HUES48 (cell line): Measurements from ENCODE around the gene DCBLD2.

Source experiments
- H3K27ac ChIP-seq: one replicate; pipeline ENCODE4 v1.7.0; 2013; ENCODE audit warnings: low read depth, low read length, inconsistent platforms
- H3K27me3 ChIP-seq: 2 replicates; pipeline ENCODE4 v1.6.1; 2013; ENCODE audit warnings: mild to moderate bottlenecking, low read length; ENCODE audit not compliant: control insufficient read depth, insufficient read depth
- H3K36me3 ChIP-seq: 2 replicates; pipeline ENCODE4 v1.6.1; 2013; ENCODE audit warnings: low read length; ENCODE audit not compliant: control insufficient read depth, insufficient read depth
- H3K4me1 ChIP-seq: 2 replicates; pipeline ENCODE4 v1.6.1; 2013; ENCODE audit warnings: mild to moderate bottlenecking, low read length; ENCODE audit not compliant: control insufficient read depth, insufficient read depth
- H3K4me3 ChIP-seq: 2 replicates; pipeline ENCODE4 v1.5.1; 2013; ENCODE audit warnings: mild to moderate bottlenecking, low read depth, low read length
- H3K9ac ChIP-seq: 2 replicates; pipeline ENCODE4 v1.6.1; 2013; ENCODE audit warnings: mild to moderate bottlenecking, low read depth, low read length, moderate library complexity
- H3K9me3 ChIP-seq: 2 replicates; pipeline ENCODE4 v1.6.1; 2013; ENCODE audit warnings: low read length; ENCODE audit not compliant: control insufficient read depth, insufficient read depth

Gene DCBLD2

DNA sequence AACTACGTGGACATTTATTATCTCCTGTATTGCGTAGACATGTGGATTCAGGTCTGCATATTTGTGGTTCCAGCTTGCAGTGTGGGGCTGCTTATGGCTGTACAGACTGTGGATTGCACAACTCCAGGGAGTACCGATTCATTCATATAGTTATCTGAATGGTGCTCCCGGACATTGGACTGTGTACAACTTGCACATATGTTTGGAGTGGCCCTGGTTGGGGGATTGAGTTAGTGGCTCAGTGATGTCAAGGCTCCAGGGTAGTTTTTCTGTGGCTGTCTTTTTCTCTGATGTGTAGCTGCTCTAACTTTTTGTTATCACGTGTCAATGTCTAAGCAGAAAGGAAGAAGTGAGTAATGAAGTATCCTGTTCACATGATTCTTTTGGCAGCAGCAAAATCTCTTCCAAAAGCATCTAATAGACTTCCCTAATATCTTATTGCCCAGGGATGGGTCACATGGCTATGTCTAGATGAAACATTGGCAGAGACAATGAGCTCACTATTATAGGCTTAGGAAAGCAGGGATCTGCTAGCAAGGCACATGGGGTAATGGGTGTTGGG is 122.6 kb downstream of the DCBLD2 start:
- no peak overlapping the region for H3K4me3 ChIP-seq

GRCh38 chr3:98778383-98778782 is 123.1 kb downstream of the DCBLD2 start:
- H3K36me3 ChIP-seq, result no peaks in the 10 kb centered on the region
- H3K27me3 ChIP-seq, result no peaks in the 10 kb centered on the region
- H3K27ac ChIP-seq, result no peak overlapping the region
- no peak overlapping the region for H3K9ac ChIP-seq
- H3K4me1 ChIP-seq, result no peaks in the 10 kb centered on the region
- H3K9me3 ChIP-seq, result no peaks in the 10 kb centered on the region
- H3K4me3 ChIP-seq, result no peak overlapping the region

More for the DNA sequence above, 122.6 kb downstream of the DCBLD2 start:
- Histone ChIP-seq H3K36me3 (no peaks in the 10 kb centered on the region), H3K9me3 (no peaks in the 10 kb centered on the region), H3K27me3 (no peaks in the 10 kb centered on the region), H3K9ac (no peak overlapping the region), H3K4me1 (no peaks in the 10 kb centered on the region), H3K27ac (no peak overlapping the region)

DNA sequence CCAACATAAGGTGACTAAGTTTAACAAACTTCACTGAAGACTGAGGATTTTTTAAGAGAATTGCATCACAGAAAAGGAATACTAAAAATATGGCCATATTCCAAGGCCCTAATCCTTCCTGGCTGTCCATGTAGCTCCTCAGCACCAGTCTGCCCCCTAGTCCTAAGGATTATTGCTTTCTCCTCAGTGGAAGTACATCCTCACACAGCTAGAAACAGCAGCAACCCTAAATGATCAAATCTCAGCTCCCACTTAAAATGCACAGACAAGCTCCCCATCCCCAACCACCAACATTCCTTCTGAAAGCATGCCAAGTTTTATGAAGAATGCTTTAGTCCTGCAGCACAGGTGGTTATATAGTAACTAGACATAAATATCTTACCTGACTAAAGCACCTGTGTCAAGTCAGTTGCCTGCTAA is 123.7 kb downstream of the DCBLD2 start:
- H3K4me1 ChIP-seq, result no peaks in the 10 kb centered on the region
- H3K36me3 ChIP-seq, result no peaks in the 10 kb centered on the region
- no peaks in the 10 kb centered on the region for H3K27me3 ChIP-seq
- H3K9me3 ChIP-seq, result no peaks in the 10 kb centered on the region
- H3K9ac ChIP-seq, result no peak overlapping the region
- H3K27ac ChIP-seq, result no peak overlapping the region
- H3K4me3 ChIP-seq, result no peak overlapping the region

DNA sequence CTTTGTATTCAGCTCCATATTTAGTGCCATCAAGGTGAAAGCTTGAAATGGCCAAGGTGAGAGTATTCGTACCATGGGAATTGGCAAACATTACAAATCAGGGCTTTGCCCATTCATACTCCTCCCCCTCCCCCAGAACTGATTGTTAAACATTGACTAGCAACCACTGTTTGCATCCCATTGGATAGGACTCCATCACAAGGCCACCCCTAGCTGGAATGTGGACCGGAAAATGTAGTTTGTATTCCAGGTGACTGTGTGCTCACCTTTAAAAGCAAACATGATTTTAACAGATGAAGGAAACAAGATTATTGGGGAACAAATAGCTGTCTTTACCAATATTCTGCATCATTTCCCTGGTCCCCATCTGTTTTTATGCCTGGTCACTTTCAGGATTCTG is 124.2 kb downstream of the DCBLD2 start:
- Histone ChIP-seq H3K4me1 (no peaks in the 10 kb centered on the region), H3K9ac (no peak overlapping the region), H3K27me3 (no peaks in the 10 kb centered on the region), H3K27ac (no peak overlapping the region), H3K9me3 (no peaks in the 10 kb centered on the region), H3K4me3 (no peak overlapping the region), H3K36me3 (no peaks in the 10 kb centered on the region)

DNA sequence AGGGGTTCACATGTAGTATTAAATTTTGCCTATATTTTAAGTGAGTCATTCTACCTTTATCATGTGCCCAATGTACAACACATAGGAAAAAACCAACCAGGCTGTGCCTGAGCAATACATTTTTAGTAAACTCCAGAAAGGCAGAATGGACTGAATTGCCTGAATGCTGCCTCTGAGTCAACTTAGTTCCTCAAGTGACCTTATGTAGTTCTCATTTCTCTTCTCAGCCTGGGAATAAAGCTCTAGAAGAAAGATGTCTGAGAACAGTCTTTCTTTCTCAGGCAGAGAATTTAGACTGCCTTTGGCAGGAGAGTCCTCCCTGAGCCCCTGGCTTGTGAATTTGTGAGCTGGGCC is 125.4 kb downstream of the DCBLD2 start:
- Histone ChIP-seq H3K9me3 (no peaks in the 10 kb centered on the region), H3K27ac (no peak overlapping the region), H3K36me3 (no peaks in the 10 kb centered on the region), H3K4me3 (no peak overlapping the region), H3K9ac (no peak overlapping the region), H3K4me1 (no peaks in the 10 kb centered on the region), H3K27me3 (no peaks in the 10 kb centered on the region)

- Histone ChIP-seq H3K9me3 (no peaks in the 10 kb centered on the region), H3K27ac (no peak overlapping the region), H3K4me1 (no peaks in the 10 kb centered on the region), H3K27me3 (no peaks in the 10 kb centered on the region), H3K36me3 (no peaks in the 10 kb centered on the region), H3K9ac (no peak overlapping the region), H3K4me3 (no peak overlapping the region)
These were observed 125.9 kb downstream of the DCBLD2 start for GRCh38 chr3:98775459-98776139.

DNA sequence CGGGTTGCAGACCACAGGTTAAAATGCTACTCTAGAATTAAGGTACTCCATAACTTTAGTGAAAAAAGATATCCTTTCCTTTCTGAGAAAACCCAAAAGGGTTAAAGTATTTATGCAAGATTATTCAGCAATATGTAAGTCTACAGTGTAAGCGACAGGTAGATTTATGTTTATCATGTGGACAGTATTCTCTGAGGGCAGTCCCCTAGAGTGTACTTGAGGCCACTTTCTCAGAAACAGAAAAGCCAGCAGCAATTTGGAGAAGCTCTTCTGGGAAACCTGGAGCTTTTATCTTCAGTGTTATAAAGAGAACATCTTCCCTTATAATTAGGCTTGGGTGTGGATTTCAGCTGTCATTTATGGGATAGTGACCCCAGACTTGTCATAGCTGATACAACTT is 129.5 kb downstream of the DCBLD2 start:
- H3K27ac ChIP-seq, result no peak overlapping the region
- no peaks in the 10 kb centered on the region for H3K27me3 ChIP-seq
- no peaks in the 10 kb centered on the region for H3K9me3 ChIP-seq
- no peak overlapping the region for H3K4me3 ChIP-seq
- H3K4me1 ChIP-seq, result peaks cover 4% of the 10 kb centered on the region; the same call in 1 of the 2 replicates
- no peaks in the 10 kb centered on the region for H3K36me3 ChIP-seq
- H3K9ac ChIP-seq, result no peak overlapping the region

DNA sequence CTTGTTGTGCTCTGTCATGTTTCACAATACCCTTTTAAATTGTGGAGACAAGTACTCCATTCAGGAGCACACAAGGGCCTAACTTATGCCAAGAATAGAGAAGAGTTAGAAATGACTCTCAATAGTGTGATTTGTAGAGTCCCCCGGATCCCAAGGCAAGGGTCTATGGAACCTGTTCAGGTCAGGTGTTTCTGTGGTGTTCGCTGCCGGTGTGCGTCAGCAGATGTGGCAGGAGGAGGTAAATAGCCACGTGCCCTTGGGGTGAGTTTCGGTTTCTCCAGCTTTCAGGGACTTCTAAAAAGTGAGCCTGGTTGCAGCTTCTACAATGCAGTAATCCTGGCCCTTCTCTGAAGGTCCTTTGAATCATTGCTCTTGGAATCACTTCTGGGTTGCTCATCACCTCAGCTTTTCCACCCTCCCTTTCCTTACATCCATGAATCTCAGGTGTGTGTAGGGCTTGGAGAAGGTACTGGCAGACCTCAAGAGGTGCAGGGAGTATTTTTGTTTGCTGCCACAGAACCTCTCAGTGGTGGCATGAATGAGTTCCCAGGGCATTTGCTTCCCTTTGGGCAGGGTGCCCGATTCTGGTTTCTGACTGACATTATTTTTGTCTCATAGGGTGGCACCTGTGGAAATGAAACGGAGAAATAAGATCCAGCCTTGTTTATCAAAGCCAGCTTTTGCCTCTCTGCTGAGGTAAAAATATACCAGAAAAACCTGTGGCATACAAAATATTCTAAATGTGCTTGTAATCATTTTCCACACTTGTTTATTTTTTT is 131.0 kb downstream of the DCBLD2 start:
- Histone ChIP-seq H3K9me3 (no peaks in the 10 kb centered on the region), H3K9ac (no peak overlapping the region), H3K4me3 (no peak overlapping the region), H3K36me3 (no peaks in the 10 kb centered on the region), H3K27me3 (no peaks in the 10 kb centered on the region), H3K27ac (no peak overlapping the region), H3K4me1 (peaks cover 4% of the 10 kb centered on the region; the same call in 1 of the 2 replicates)

- Histone ChIP-seq H3K4me1 (peaks cover 12% of the 10 kb centered on the region), H3K9me3 (no peaks in the 10 kb centered on the region), H3K9ac (no peak overlapping the region), H3K4me3 (no peak overlapping the region), H3K27ac (no peak overlapping the region), H3K27me3 (no peaks in the 10 kb centered on the region), H3K36me3 (no peaks in the 10 kb centered on the region)
These were observed 132.0 kb downstream of the DCBLD2 start for GRCh38 chr3:98769448-98769847.

DNA sequence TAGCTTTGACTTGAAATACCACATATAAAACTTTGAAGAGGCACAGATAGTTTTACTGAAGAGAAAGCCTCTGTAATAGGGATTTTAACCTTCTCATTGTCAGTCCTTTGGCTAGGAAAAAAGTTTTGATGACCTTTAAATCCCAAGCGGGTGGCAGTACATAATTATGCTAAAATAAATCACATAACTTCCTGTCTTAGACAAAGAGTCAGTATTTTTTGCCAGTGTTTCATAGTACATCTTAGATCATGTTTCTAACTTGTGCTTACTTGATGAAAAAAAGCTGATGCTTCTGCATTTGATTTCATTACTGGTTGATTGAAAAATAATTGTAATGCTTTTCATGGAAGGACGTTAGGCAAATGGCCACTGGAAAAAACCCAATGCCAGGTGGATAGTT is 132.5 kb downstream of the DCBLD2 start:
- H3K4me3 ChIP-seq, result no peak overlapping the region
- no peaks in the 10 kb centered on the region for H3K9me3 ChIP-seq
- H3K36me3 ChIP-seq, result no peaks in the 10 kb centered on the region
- H3K9ac ChIP-seq, result no peak overlapping the region
- H3K27me3 ChIP-seq, result no peaks in the 10 kb centered on the region
- H3K27ac ChIP-seq, result no peak overlapping the region
- peaks cover 17% of the 10 kb centered on the region for H3K4me1 ChIP-seq

DNA sequence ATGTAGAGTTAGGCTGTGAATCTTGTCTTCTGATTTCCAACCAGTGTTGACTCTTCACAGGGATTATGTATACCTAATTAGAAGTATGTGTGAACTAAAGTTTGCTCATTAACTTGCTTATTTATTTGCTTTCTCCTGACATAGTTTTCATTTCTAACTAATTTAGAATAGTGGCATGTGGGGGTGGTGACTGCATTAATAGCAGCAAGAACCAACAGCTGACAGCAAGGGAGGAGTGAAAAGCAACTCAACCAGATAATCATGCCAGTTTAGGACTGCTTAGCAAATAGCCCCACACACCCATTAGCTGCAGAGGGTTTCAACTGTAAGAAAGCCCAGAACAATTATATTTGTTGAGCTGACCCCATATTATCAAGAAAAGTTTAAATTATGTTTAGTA is 134.6 kb downstream of the DCBLD2 start:
- no peaks in the 10 kb centered on the region for H3K9me3 ChIP-seq
- H3K27me3 ChIP-seq, result no peaks in the 10 kb centered on the region
- no peak overlapping the region for H3K9ac ChIP-seq
- H3K4me3 ChIP-seq, result no peak overlapping the region
- peaks cover 17% of the 10 kb centered on the region for H3K4me1 ChIP-seq
- no peaks in the 10 kb centered on the region for H3K36me3 ChIP-seq
- no peak overlapping the region for H3K27ac ChIP-seq
